Choroid plexus epithelial cell (primary cell): Measurements from ENCODE around the gene CREG2.
A peak's percentile ranks its signal among the peaks of the same experiment; 100 is the strongest.

ENCODE experiments used
- DNase-seq: peaks from one replicate; pipeline ENCODE4 v3.0.0-alpha.2; 2010; ENCODE audit warnings: low read depth
- H3K4me3 ChIP-seq: 2 replicates; pipeline ENCODE4 v1.5.1; 2011; ENCODE audit warnings: low read depth, mild to moderate bottlenecking, control low read depth, low read length, moderate library complexity
- CTCF ChIP-seq: conservative IDR thresholded peaks from 2 replicates; pipeline ENCODE4 v1.5.1; 2011; ENCODE audit warnings: low read depth, mild to moderate bottlenecking, control low read depth, inconsistent platforms, low read length, moderate library complexity

CREG2 gene

GRCh38 chr2:101409699-101410098 lies 22.4 kb upstream of the CREG2 start:
- DNase-seq, result no peak
- no peak for TF ChIP-seq CTCF
- H3K4me3 ChIP-seq, result no peak overlapping the region

- TF ChIP-seq CTCF, result no peak
- no peak overlapping the region for H3K4me3 ChIP-seq
- DNase-seq, result no peak
These were observed 21.6 kb upstream of the CREG2 start for GRCh38 chr2:101408925-101409324.

- H3K4me3 ChIP-seq, result no peak overlapping the region
- no peak for TF ChIP-seq CTCF
- DNase-seq, result no peak
These were observed 18.1 kb upstream of the CREG2 start for GRCh38 chr2:101405351-101405899.

- no peak overlapping the region for H3K4me3 ChIP-seq
- no peak for DNase-seq
These were observed 16.4 kb upstream of the CREG2 start for GRCh38 chr2:101403745-101404144.

GRCh38 chr2:101402630-101403029 lies 15.3 kb upstream of the CREG2 start:
- no peak for TF ChIP-seq CTCF
- DNase-seq, result no peak
- no peak overlapping the region for H3K4me3 ChIP-seq

More at GRCh38 chr2:101403745-101404144, 16.4 kb upstream of the CREG2 start:
- no peak for TF ChIP-seq CTCF

- no peak for DNase-seq
- no peak overlapping the region for H3K4me3 ChIP-seq
- TF ChIP-seq CTCF, result peak; percentile 27
These were observed 14.6 kb upstream of the CREG2 start for GRCh38 chr2:101401906-101402305.

- no peak overlapping the region for H3K4me3 ChIP-seq
- no peak for DNase-seq
- no peak for TF ChIP-seq CTCF
These were observed 14.0 kb upstream of the CREG2 start for GRCh38 chr2:101401326-101401665.
